GM12892 (cell line): Measurements from ENCODE around the gene FSTL4.

Experiments
- POLR2A ChIP-seq: IDR thresholded peaks from 2 replicates; pipeline ENCODE4 v1.6.1; 2011; ENCODE audit warnings: low read depth, low read length, control low read depth
- POLR2AphosphoS5 ChIP-seq: IDR thresholded peaks from 2 replicates; pipeline ENCODE4 v1.6.1; 2011; ENCODE audit warnings: low read depth, low read length, control low read depth

DNA sequence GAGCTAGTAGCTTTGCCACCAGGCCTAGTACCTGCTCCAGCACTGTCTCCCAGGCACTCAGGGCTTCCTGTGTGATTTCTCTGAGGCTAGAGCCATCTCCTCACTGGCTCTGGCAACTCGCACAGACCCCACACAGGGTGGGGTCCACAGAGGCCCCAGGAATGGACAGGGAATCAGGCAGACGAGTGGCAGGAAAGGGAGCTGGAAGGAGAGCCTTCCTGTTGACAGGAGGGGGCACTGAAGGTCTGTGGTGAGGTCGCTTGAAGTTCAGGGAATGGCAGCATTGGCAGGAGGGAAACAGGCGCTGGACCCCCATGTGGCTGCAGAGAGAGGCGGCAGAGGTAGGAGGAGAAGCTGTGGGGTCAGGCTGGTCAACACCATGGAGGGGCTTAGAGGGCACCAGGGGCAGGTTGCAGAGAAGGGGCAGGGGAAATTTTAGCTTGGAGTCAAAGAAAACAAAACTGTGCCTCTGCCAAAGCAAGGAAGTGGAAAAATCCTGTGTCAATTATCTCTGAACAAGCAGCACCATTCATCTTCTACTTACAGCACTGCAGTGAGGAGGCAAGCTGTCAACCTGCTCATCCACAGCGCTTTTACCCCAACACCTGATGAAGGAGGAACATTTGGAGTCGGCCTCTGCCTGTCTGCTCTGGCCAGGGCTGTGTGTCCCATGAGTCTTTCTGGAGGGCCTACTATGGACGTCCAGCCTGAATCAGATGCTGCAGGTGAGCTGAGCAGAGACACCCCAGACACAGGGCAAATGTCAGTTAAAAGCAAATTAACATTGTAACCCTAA is 270.2 kb downstream of the FSTL4 start:
- TF ChIP-seq POLR2AphosphoS5 (no peak), POLR2A (no peak)
